Measurements from ENCODE around the gene RABEP1.

The RABEP1 gene

GRCh38 chr17:5282642-5283217 lies 646 bp downstream of the RABEP1 start:
- Histone ChIP-seq H3K4me2 (ENCODE audit: low read length) (peak overlapping the region; percentile 92), H3K9me3 (replicated peaks; ENCODE audit: low read length) (no peaks in the 10 kb centered on the region), H3K4me3 (ENCODE audit: low read length) (peak overlapping the region; percentile 84), H3K9ac (ENCODE audit: low read depth, low read length) (peak overlapping the region; percentile 92), H3K27me3 (ENCODE audit: control insufficient read depth, insufficient read depth, low read length) (no peaks in the 10 kb centered on the region), H3K4me1 (ENCODE audit: control insufficient read depth, insufficient read depth, low read length) (peaks cover 19% of the 10 kb centered on the region), H3K36me3 (ENCODE audit: insufficient read depth, low read length) (peaks cover 3% of the 10 kb centered on the region)

GRCh38 chr17:5283571-5284315 lies 1.7 kb downstream of the RABEP1 start:
- Histone ChIP-seq H3K4me3 (ENCODE audit: low read length) (peak overlapping the region; percentile 84), H3K4me2 (ENCODE audit: low read length) (peak overlapping the region; percentile 92), H3K27me3 (ENCODE audit: control insufficient read depth, insufficient read depth, low read length) (no peaks in the 10 kb centered on the region), H3K4me1 (ENCODE audit: control insufficient read depth, insufficient read depth, low read length) (peaks cover 19% of the 10 kb centered on the region), H3K9ac (ENCODE audit: low read depth, low read length) (peak overlapping the region; percentile 92), H3K9me3 (replicated peaks; ENCODE audit: low read length) (no peaks in the 10 kb centered on the region), H3K36me3 (ENCODE audit: insufficient read depth, low read length) (peaks cover 3% of the 10 kb centered on the region)

- no peaks in the 10 kb centered on the region for H3K9me3 ChIP-seq (replicated peaks; ENCODE audit: low read length)
- H3K36me3 ChIP-seq (ENCODE audit: insufficient read depth, low read length) = peaks cover 3% of the 10 kb centered on the region
- H3K27me3 ChIP-seq (ENCODE audit: control insufficient read depth, insufficient read depth, low read length) = no peaks in the 10 kb centered on the region
- no peak overlapping the region for H3K4me3 ChIP-seq (ENCODE audit: low read length)
- peak overlapping the region; percentile 92 for H3K4me2 ChIP-seq (ENCODE audit: low read length)
- peaks cover 19% of the 10 kb centered on the region for H3K4me1 ChIP-seq (ENCODE audit: control insufficient read depth, insufficient read depth, low read length)
- H3K9ac ChIP-seq (ENCODE audit: low read depth, low read length) = no peak overlapping the region
These were observed 2.6 kb downstream of the RABEP1 start for GRCh38 chr17:5284681-5285080.

DNA sequence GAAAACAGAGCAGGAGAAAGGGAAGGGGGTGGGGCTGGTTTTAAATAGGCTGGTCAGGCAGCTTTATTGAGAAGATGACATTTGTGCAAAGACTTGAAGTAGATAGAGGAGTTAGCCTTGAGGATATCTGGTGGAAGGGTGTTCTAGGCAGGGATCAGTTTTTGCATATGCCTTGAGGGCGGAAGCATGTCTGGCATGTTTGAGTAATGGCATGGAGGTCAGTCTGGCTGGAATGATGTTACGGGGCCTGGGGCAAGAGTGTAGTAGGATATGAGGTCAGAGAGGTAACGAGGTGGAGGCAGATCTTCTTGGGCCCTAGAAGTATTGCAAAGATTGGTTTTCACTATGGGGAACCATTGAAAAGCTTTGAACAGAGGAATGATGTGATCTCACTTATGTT lies 4.8 kb downstream of the RABEP1 start:
- Histone ChIP-seq H3K9me3 (replicated peaks; ENCODE audit: low read length) (no peaks in the 10 kb centered on the region), H3K36me3 (ENCODE audit: insufficient read depth, low read length) (peaks cover 3% of the 10 kb centered on the region), H3K9ac (ENCODE audit: low read depth, low read length) (no peak overlapping the region), H3K4me3 (ENCODE audit: low read length) (no peak overlapping the region), H3K4me2 (ENCODE audit: low read length) (no peak overlapping the region), H3K27me3 (ENCODE audit: control insufficient read depth, insufficient read depth, low read length) (no peaks in the 10 kb centered on the region), H3K4me1 (ENCODE audit: control insufficient read depth, insufficient read depth, low read length) (peaks cover 15% of the 10 kb centered on the region)

- H3K9me3 ChIP-seq (replicated peaks; ENCODE audit: low read length) = no peaks in the 10 kb centered on the region
- H3K4me3 ChIP-seq (ENCODE audit: low read length) = no peak overlapping the region
- no peak overlapping the region for H3K9ac ChIP-seq (ENCODE audit: low read depth, low read length)
- H3K36me3 ChIP-seq (ENCODE audit: insufficient read depth, low read length) = no peaks in the 10 kb centered on the region
- H3K27me3 ChIP-seq (ENCODE audit: control insufficient read depth, insufficient read depth, low read length) = no peaks in the 10 kb centered on the region
- H3K4me1 ChIP-seq (ENCODE audit: control insufficient read depth, insufficient read depth, low read length) = no peaks in the 10 kb centered on the region
- no peak overlapping the region for H3K4me2 ChIP-seq (ENCODE audit: low read length)
These were observed 9.7 kb downstream of the RABEP1 start for GRCh38 chr17:5291683-5292350.

GRCh38 chr17:5297245-5297644 lies 15.2 kb downstream of the RABEP1 start:
- peaks cover 5% of the 10 kb centered on the region for H3K4me1 ChIP-seq (ENCODE audit: control insufficient read depth, insufficient read depth, low read length)
- H3K9ac ChIP-seq (ENCODE audit: low read depth, low read length) = no peak overlapping the region
- no peak overlapping the region for H3K4me3 ChIP-seq (ENCODE audit: low read length)
- H3K36me3 ChIP-seq (ENCODE audit: insufficient read depth, low read length) = peaks cover 3% of the 10 kb centered on the region
- H3K9me3 ChIP-seq (replicated peaks; ENCODE audit: low read length) = no peaks in the 10 kb centered on the region
- no peak overlapping the region for H3K4me2 ChIP-seq (ENCODE audit: low read length)
- no peaks in the 10 kb centered on the region for H3K27me3 ChIP-seq (ENCODE audit: control insufficient read depth, insufficient read depth, low read length)

- H3K27me3 ChIP-seq (ENCODE audit: control insufficient read depth, insufficient read depth, low read length) = no peaks in the 10 kb centered on the region
- H3K9me3 ChIP-seq (replicated peaks; ENCODE audit: low read length) = no peaks in the 10 kb centered on the region
- no peak overlapping the region for H3K4me2 ChIP-seq (ENCODE audit: low read length)
- no peak overlapping the region for H3K9ac ChIP-seq (ENCODE audit: low read depth, low read length)
- H3K4me1 ChIP-seq (ENCODE audit: control insufficient read depth, insufficient read depth, low read length) = peaks cover 5% of the 10 kb centered on the region
- H3K4me3 ChIP-seq (ENCODE audit: low read length) = no peak overlapping the region
- peaks cover 3% of the 10 kb centered on the region for H3K36me3 ChIP-seq (ENCODE audit: insufficient read depth, low read length)
These were observed 17.3 kb downstream of the RABEP1 start for GRCh38 chr17:5299383-5299782.

DNA sequence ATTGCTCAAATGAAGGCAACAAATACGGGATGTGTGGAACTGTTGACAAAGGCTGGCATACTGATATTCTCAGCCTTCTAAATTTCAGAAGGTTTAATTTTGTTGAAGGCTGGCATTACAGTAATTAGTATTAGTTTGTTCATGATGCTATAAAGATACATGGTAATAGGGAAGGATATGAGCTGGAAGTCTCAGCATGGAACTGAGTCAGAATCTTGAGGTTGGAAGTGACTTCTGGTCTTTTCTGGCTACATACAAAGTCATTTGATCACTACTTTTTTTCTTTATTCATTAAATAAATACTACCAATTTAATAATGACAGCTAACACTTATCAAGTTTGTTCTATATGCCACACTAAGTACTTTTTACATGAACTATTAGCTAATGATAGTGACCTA lies 22.6 kb downstream of the RABEP1 start:
- Histone ChIP-seq H3K9me3 (replicated peaks; ENCODE audit: low read length) (no peaks in the 10 kb centered on the region), H3K4me3 (ENCODE audit: low read length) (no peak overlapping the region), H3K9ac (ENCODE audit: low read depth, low read length) (no peak overlapping the region), H3K4me2 (ENCODE audit: low read length) (no peak overlapping the region), H3K36me3 (ENCODE audit: insufficient read depth, low read length) (no peaks in the 10 kb centered on the region), H3K27me3 (ENCODE audit: control insufficient read depth, insufficient read depth, low read length) (no peaks in the 10 kb centered on the region), H3K4me1 (ENCODE audit: control insufficient read depth, insufficient read depth, low read length) (peaks cover 24% of the 10 kb centered on the region)

DNA sequence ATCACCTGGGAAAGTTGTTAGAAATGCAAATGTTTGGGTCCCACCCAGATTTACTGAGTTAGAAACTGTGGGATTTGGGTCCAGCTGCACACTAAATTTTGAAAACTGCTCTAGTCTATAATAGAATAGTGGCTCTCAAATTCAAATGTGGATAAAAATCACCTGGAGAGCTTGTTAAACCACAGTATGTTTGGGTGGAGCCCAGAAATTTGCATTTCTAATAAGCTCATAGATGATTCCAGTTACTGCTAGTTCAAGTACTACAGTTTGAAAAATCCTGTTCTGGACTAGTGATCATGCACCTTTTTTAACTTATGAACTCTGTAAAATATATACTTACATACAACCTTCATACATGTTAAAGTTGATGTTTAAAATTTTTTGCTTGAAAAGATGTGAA lies 27.8 kb downstream of the RABEP1 start:
- no peaks in the 10 kb centered on the region for H3K27me3 ChIP-seq (ENCODE audit: control insufficient read depth, insufficient read depth, low read length)
- peaks cover 24% of the 10 kb centered on the region for H3K4me1 ChIP-seq (ENCODE audit: control insufficient read depth, insufficient read depth, low read length)
- peaks cover 3% of the 10 kb centered on the region for H3K36me3 ChIP-seq (ENCODE audit: insufficient read depth, low read length)
- H3K4me2 ChIP-seq (ENCODE audit: low read length) = no peak overlapping the region
- no peak overlapping the region for H3K9ac ChIP-seq (ENCODE audit: low read depth, low read length)
- no peak overlapping the region for H3K4me3 ChIP-seq (ENCODE audit: low read length)
- H3K9me3 ChIP-seq (replicated peaks; ENCODE audit: low read length) = no peaks in the 10 kb centered on the region

DNA sequence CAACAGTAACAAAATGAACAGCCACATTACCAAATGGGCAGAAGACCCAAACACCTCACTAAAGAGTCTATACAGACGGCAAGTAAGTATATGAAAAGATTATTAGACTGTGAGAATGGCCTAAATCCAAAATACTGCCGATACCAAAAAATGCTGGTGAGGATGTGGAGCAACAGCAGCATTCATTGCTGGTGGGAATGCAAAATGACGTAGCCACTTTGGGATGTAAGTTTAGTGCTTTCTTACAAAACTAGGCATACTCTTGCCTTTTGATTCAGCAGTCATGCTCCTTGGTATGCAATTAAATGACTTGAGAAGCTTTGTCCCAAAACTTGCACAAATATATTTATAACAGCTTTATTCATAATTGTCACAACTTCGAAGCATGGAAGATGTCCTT lies 43.8 kb downstream of the RABEP1 start:
- Histone ChIP-seq H3K27me3 (ENCODE audit: control insufficient read depth, insufficient read depth, low read length) (no peaks in the 10 kb centered on the region), H3K4me3 (ENCODE audit: low read length) (no peak overlapping the region), H3K36me3 (ENCODE audit: insufficient read depth, low read length) (peaks cover 3% of the 10 kb centered on the region), H3K4me2 (ENCODE audit: low read length) (no peak overlapping the region), H3K9me3 (replicated peaks; ENCODE audit: low read length) (peaks cover 3% of the 10 kb centered on the region), H3K4me1 (ENCODE audit: control insufficient read depth, insufficient read depth, low read length) (peaks cover 5% of the 10 kb centered on the region), H3K9ac (ENCODE audit: low read depth, low read length) (no peak overlapping the region)

DNA sequence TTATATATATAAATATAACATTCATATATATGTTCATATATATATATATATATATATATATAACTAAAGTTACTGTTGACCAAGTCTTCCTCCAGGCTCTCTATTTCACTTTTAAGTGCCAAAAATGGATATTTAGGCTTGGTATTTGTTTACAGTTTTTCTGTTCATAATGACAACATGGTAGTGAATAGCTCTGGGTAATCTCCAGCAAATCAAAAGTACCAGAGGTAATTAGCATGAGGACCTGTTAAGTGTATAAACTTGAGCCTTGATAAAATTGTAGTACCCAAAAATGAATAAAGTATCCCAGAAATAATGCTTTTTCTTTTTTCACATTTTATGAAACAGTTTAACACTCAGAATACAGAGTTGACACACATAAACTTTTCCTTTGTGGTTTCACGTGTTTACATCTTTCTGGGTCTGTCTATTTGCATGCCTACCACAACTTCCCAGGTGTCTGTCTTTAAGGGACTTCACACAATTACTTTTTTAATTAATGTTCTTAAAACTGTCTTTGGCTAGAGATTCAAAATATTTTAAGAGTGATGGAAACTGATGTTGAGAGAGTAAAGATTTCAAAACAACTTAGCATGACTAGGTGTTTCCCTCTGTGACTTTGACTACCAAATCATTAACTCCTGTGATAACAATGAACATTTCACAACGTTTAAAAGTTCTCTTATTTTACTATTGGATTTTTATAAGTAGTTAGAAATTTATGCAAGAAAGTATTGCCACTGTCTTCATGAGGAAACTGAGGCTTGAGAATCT lies 47.9 kb downstream of the RABEP1 start:
- H3K9ac ChIP-seq (ENCODE audit: low read depth, low read length) = no peak overlapping the region
- H3K27me3 ChIP-seq (ENCODE audit: control insufficient read depth, insufficient read depth, low read length) = no peaks in the 10 kb centered on the region
- H3K4me1 ChIP-seq (ENCODE audit: control insufficient read depth, insufficient read depth, low read length) = peaks cover 13% of the 10 kb centered on the region
- H3K36me3 ChIP-seq (ENCODE audit: insufficient read depth, low read length) = peaks cover 8% of the 10 kb centered on the region
- H3K9me3 ChIP-seq (replicated peaks; ENCODE audit: low read length) = no peaks in the 10 kb centered on the region
- no peak overlapping the region for H3K4me2 ChIP-seq (ENCODE audit: low read length)
- no peak overlapping the region for H3K4me3 ChIP-seq (ENCODE audit: low read length)

Data from skeletal muscle satellite cell (primary cell).